HUES6 (cell line): ENCODE results near the gene SSBP2.
A peak's percentile ranks its signal among the peaks of the same experiment; 100 is the strongest.
"Not testable (repeated sequence)": the region's sequence is repeated elsewhere in the genome, so short reads cannot be mapped to it uniquely, and the experiment has no call there.

Experiments used
- H3K27ac ChIP-seq: 2 replicates; pipeline ENCODE4 v1.7.0; 2013; ENCODE audit warnings: low read depth, mild to moderate bottlenecking, low read length, inconsistent platforms
- H3K27me3 ChIP-seq: 2 replicates; pipeline ENCODE4 v1.6.1; 2013; ENCODE audit warnings: low read length; ENCODE audit not compliant: control insufficient read depth, insufficient read depth
- H3K36me3 ChIP-seq: 2 replicates; pipeline ENCODE4 v1.6.1; 2013; ENCODE audit warnings: low read length; ENCODE audit not compliant: control insufficient read depth, insufficient read depth
- H3K4me1 ChIP-seq: 2 replicates; pipeline ENCODE4 v1.6.1; 2013; ENCODE audit warnings: low read length; ENCODE audit not compliant: control insufficient read depth, insufficient read depth
- H3K4me3 ChIP-seq: 2 replicates; pipeline ENCODE4 v1.5.1; 2013; ENCODE audit warnings: low read depth, low read length
- H3K9ac ChIP-seq: one replicate; pipeline ENCODE4 v1.6.1; 2013; ENCODE audit warnings: mild to moderate bottlenecking, low read length
- H3K9me3 ChIP-seq: 2 replicates; pipeline ENCODE4 v1.6.1; 2013; ENCODE audit warnings: low read depth, low read length; ENCODE audit not compliant: control insufficient read depth, insufficient read depth

SSBP2 gene

GRCh38 chr5:81506900-81507588 lies 243.9 kb downstream of the SSBP2 start:
- H3K36me3 ChIP-seq: no peaks in the 10 kb centered on the region
- no peaks in the 10 kb centered on the region for H3K4me1 ChIP-seq
- H3K4me3 ChIP-seq: no peak overlapping the region
- H3K9me3 ChIP-seq: no peaks in the 10 kb centered on the region
- H3K27me3 ChIP-seq: no peaks in the 10 kb centered on the region
- no peak overlapping the region for H3K9ac ChIP-seq
- no peak overlapping the region for H3K27ac ChIP-seq

DNA sequence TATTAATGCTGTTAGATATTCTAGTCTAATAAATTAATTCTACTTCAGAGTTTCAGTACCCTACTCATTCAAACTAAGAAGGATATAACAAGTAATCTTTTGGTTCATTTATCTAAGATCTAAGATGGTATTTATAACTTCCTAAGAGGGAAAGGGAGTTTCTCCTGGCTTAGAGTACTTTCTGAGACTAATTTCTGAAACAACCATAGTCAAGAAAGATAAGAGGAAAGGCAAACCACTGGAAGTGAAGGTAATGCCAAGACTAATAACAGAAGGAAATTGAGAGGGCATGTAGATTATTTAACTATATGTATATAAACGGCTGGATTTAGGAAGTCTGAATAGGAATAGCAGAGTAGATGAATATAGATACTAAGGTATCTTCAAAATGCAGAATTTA lies 244.5 kb downstream of the SSBP2 start:
- Histone ChIP-seq H3K9ac (no peak overlapping the region), H3K27me3 (no peaks in the 10 kb centered on the region), H3K27ac (no peak overlapping the region), H3K36me3 (no peaks in the 10 kb centered on the region), H3K4me3 (no peak overlapping the region), H3K4me1 (no peaks in the 10 kb centered on the region), H3K9me3 (no peaks in the 10 kb centered on the region)

DNA sequence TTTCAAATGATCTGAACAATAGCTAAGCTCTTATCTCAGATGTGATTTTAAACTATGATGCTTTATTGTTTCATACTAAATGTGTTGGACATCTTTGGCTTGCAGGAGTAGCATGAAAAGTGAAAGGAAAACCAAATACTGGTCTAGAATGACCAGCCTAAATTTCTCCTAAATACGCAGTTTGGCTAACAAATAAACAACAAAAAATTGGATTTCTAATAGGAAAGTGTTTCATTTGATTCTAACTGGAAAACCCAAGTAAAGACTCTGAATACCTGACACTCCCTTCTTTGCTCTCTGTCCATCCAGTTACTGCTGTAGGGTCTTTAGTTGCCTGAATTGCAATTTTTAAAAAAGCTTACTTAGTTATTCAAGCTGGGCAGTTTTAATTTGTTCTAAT lies 245.2 kb downstream of the SSBP2 start:
- Histone ChIP-seq H3K27me3 (no peaks in the 10 kb centered on the region), H3K4me3 (no peak overlapping the region), H3K27ac (no peak overlapping the region), H3K9me3 (no peaks in the 10 kb centered on the region), H3K36me3 (no peaks in the 10 kb centered on the region), H3K4me1 (no peaks in the 10 kb centered on the region), H3K9ac (no peak overlapping the region)

DNA sequence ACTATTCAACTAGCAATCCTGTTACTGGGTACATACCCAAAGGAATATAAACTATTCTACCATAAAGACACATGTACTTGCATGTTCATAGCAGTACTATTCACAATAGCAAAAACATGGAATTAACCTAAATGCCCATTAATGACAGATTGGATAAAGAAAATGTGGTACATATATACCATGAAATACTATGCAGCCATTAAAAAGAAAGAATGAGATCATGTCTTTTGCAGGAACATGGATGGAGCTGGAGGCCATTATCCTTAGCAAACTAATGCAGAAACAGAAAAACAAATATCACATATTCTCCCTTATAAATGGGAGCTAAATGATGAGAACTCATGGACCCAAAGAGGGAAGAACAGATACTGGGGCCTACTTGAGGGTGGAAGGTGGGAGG lies 247.3 kb downstream of the SSBP2 start:
- not testable (repeated sequence) for H3K4me3 ChIP-seq, H3K36me3 ChIP-seq, H3K9me3 ChIP-seq, H3K4me1 ChIP-seq, H3K9ac ChIP-seq, H3K27ac ChIP-seq, H3K27me3 ChIP-seq

DNA sequence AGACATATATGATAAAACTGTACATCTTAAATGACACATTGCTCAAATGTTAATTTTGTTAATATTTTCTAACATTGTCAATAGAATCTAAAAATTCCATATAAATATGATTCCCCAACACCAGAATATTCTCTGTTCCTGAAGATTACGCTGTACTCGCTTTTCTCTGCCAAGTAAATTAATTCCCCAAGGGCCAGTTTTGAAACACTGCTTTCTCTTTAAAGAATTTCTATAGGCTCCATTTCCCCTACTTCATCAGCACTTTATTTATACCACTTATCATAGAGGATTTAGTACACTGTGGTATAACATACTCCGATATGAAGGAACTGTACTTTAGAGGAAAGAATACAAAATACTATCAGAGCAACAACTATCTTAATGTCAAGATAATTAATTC lies 255.6 kb downstream of the SSBP2 start:
- Histone ChIP-seq H3K27me3 (no peaks in the 10 kb centered on the region), H3K9me3 (no peaks in the 10 kb centered on the region), H3K27ac (no peak overlapping the region), H3K4me3 (no peak overlapping the region), H3K4me1 (no peaks in the 10 kb centered on the region), H3K36me3 (no peaks in the 10 kb centered on the region), H3K9ac (no peak overlapping the region)

DNA sequence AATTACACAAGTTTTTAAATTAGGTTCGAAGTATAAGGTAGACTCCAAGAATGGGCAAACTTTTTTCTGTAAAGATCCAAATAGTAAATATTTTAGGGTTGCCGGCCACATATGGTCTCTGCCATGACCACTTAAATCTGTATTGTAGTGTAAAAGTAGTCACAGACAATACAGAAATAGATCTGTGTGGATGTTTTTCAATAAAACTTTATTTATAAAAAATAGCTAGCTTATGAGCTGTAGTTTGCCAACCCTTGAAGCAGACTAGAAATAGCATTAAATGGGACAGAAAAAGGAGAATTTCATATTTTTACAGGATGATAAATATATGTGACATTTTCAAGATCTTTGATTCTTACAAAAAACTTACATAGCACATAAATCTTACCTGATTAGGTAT lies 262.0 kb downstream of the SSBP2 start:
- H3K4me3 ChIP-seq: no peak overlapping the region
- no peaks in the 10 kb centered on the region for H3K9me3 ChIP-seq
- H3K9ac ChIP-seq: no peak overlapping the region
- H3K27me3 ChIP-seq: no peaks in the 10 kb centered on the region
- H3K4me1 ChIP-seq: no peaks in the 10 kb centered on the region
- no peaks in the 10 kb centered on the region for H3K36me3 ChIP-seq
- no peak overlapping the region for H3K27ac ChIP-seq

DNA sequence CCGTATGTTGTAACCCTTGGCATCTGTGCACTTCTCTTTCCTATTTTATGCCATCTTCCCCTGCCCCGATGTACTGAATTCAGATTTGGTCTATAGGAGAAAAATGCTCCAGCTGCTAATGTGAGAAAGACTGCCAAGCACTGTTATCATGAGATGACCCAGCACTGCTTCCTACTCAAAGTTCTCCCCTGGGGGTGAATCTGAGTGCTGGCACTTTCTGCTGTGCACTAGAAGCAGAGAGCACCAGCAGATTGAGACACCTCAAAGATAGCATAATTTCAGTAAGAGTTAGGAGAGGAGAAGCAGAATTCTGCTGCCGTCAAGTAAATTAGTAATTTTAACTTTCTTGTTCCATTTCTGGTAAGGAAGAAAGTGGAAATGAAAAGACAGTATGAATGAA lies 264.2 kb downstream of the SSBP2 start:
- no peak overlapping the region for H3K27ac ChIP-seq
- no peak overlapping the region for H3K4me3 ChIP-seq
- no peaks in the 10 kb centered on the region for H3K27me3 ChIP-seq
- H3K36me3 ChIP-seq: no peaks in the 10 kb centered on the region
- no peaks in the 10 kb centered on the region for H3K4me1 ChIP-seq
- H3K9me3 ChIP-seq: no peaks in the 10 kb centered on the region
- H3K9ac ChIP-seq: no peak overlapping the region

DNA sequence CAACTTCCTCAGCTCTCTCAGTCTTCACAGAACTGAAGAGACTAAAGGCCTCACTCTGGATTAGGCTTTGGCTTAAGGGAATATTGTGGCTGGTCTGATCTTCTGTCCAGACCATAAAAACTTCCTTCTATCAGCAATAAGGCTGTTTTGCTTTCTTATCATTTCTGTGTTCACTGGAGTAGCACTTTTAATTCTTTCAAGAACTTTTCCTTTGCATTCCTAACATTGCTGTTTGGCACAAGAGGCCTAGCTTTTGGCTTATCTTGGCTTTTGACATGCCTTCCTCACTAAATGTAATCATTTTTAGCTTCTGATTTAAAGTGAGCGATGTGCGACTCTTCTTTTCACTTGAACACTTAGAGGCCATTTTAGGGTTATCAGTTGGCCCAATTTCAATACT lies 268.3 kb downstream of the SSBP2 start:
- H3K36me3 ChIP-seq: no peaks in the 10 kb centered on the region
- no peaks in the 10 kb centered on the region for H3K4me1 ChIP-seq

DNA sequence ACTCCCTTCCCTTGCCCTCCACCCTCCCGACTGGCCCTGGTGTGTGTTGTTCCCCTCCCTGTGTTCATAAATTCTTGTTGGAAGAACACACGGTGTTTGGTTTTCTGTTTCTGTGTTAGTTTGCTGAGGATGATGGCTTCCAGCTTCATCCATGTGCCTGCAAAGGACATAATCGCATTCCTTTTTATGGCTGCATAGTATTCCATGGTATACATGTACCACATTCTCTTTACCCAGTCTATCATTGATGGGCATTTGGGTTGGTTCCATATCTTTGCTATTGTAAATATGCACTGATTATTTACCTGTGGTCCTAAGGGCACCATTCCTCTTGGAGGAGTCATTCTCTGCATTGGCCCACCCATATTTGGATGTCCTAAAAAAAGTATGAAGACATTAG lies 277.5 kb downstream of the SSBP2 start:
- not testable (repeated sequence) for H3K9ac ChIP-seq, H3K36me3 ChIP-seq, H3K27ac ChIP-seq, H3K9me3 ChIP-seq, H3K4me3 ChIP-seq, H3K4me1 ChIP-seq, H3K27me3 ChIP-seq

More for the DNA sequence above, 268.3 kb downstream of the SSBP2 start:
- H3K4me3 ChIP-seq: no peak overlapping the region
- H3K9me3 ChIP-seq: no peaks in the 10 kb centered on the region
- H3K27me3 ChIP-seq: no peaks in the 10 kb centered on the region
- no peak overlapping the region for H3K27ac ChIP-seq
- no peak overlapping the region for H3K9ac ChIP-seq

DNA sequence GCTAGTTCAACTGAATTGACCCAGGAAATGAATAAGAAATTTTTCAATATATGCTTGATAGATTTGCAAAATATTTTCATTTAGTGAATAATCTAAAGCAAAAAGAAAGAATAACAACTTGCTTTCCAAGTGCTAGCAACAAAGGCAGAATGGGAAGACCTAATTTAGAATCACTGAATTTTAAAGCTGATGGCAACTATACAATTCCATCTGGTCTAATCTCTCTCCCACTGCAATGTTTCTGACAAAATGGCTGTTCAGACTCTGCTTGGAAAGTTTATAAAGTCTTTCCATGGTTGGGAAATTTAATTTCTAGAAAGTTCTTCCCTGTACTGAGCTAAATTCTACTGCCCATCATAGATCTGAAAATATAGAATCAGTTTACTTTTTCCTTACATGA lies 281.2 kb downstream of the SSBP2 start:
- peaks cover 7% of the 10 kb centered on the region; the same call in 1 of the 2 replicates for H3K9me3 ChIP-seq
- H3K9ac ChIP-seq: no peak overlapping the region
- H3K36me3 ChIP-seq: peaks cover 7% of the 10 kb centered on the region
- H3K27ac ChIP-seq: no peak overlapping the region
- no peaks in the 10 kb centered on the region for H3K27me3 ChIP-seq
- no peak overlapping the region for H3K4me3 ChIP-seq
- H3K4me1 ChIP-seq: no peaks in the 10 kb centered on the region

- no peaks in the 10 kb centered on the region for H3K9me3 ChIP-seq
- H3K27ac ChIP-seq: peak overlapping the region; percentile 33; the same call in 1 of the 2 replicates
- H3K4me3 ChIP-seq: no peak overlapping the region
- H3K9ac ChIP-seq: no peak overlapping the region
- no peaks in the 10 kb centered on the region for H3K36me3 ChIP-seq
- H3K27me3 ChIP-seq: no peaks in the 10 kb centered on the region
- peaks cover 6% of the 10 kb centered on the region; the same call in 1 of the 2 replicates for H3K4me1 ChIP-seq
These were observed 300.0 kb downstream of the SSBP2 start for GRCh38 chr5:81450940-81451339.

- Histone ChIP-seq H3K36me3 (no peaks in the 10 kb centered on the region), H3K27ac (no peak overlapping the region), H3K4me3 (no peak overlapping the region), H3K27me3 (no peaks in the 10 kb centered on the region), H3K9me3 (no peaks in the 10 kb centered on the region), H3K9ac (no peak overlapping the region), H3K4me1 (no peaks in the 10 kb centered on the region)
These were observed 315.9 kb downstream of the SSBP2 start for GRCh38 chr5:81435023-81435422.
